HCT116 (cell line): ENCODE results near the gene INF2. TPM values are rescaled to one million over a fixed set of nuclear protein-coding genes. Genes with fewer than 3 reads are reported as not detected.

Experiments used
- ATAC-seq: fragments of 200-7000 bp; cut with Tn5 transposase; 2 replicates; pipeline ENCODE4 v1.9.1; 2020; ENCODE audit warnings: mild to moderate bottlenecking, moderate library complexity
- BruUV-seq: library from RNA; stranded (reverse); fragments of 400-500 nt; replicated peaks from 2 replicates; lab custom pipeline; 2021; lab: Mats Ljungman, UMichigan
- CTCF ChIA-PET: fragments of 300-600 bp; sonication (Branson Sonifier 250); formaldehyde crosslinking; loops from one replicate; lab custom pipeline; 2021; ENCODE audit warnings: antibody characterized with exemption; lab: Charles Lee
- POLR2A ChIA-PET: fragments of 300-600, 350-600 bp; sonication (Branson Sonifier 250); formaldehyde crosslinking; loops from one replicate; lab custom pipeline; 2021; ENCODE audit warnings: antibody characterized with exemption; lab: Charles Lee
- RAD21 ChIA-PET, 2 experiments: fragments of 300-600 bp; sonication (Branson Sonifier 250); formaldehyde crosslinking; loops; one replicate each; lab custom pipeline; 2023; ENCODE audit warnings: low total read pairs in 2 of 2; ENCODE audit not compliant: uncharacterized antibody in 2 of 2, unreplicated experiment in 2 of 2, low non-redundant PET in 1 of 2; lab: Charles Lee
- DNase-seq: peaks from one replicate; pipeline ENCODE4 v3.0.0-alpha.2; 2010; ENCODE audit warnings: low read depth, low spot score
- H2AFZ ChIP-seq: fragments of 200-600 bp; shearing (Covaris generic), sonication (generic); 2 replicates; pipeline ENCODE4 v1.6.1; 2017; ENCODE audit warnings: low read depth, mixed run types, mixed read lengths, antibody characterized with exemption, low read length; ENCODE audit not compliant: poor library complexity, severe bottlenecking
- H3K27ac ChIP-seq: 2 replicates; pipeline ENCODE4 v1.5.1; 2012; ENCODE audit warnings: low read depth, low read length
- H3K27me3 ChIP-seq: fragments of 200-600 bp; sonication (generic); 2 replicates; pipeline ENCODE4 v1.6.1; 2016; ENCODE audit warnings: mixed run types, low read length, mixed read lengths; ENCODE audit not compliant: insufficient read depth
- H3K36me3 ChIP-seq, 2 experiments: fragments of 200-500 bp in 1 of 2; fragments of 200-600 bp in 1 of 2; sonication (Bioruptor generic) in 1 of 2; sonication (generic) in 1 of 2; 2 replicates each; pipeline versions ENCODE4 v1.5.1 to v1.6.1; 2014 to 2016; ENCODE audit warnings: low read length in 2 of 2, inconsistent platforms in 1 of 2, mixed read lengths in 1 of 2, mixed run types in 1 of 2; ENCODE audit not compliant: insufficient read depth in 2 of 2, control insufficient read depth in 1 of 2
- H3K4me1 ChIP-seq, 2 experiments: fragments of 200-600 bp in 1 of 2; sonication (generic) in 1 of 2; 2 replicates each; pipeline versions ENCODE4 v1.5.1 to v1.6.1; 2012 to 2017; ENCODE audit warnings: low read length in 2 of 2, inconsistent platforms in 1 of 2, mild to moderate bottlenecking in 1 of 2, mixed read lengths in 1 of 2, mixed run types in 1 of 2, moderate library complexity in 1 of 2; ENCODE audit not compliant: insufficient read depth in 2 of 2, control insufficient read depth in 1 of 2
- H3K4me2 ChIP-seq: fragments of 200-600 bp; sonication (generic); 2 replicates; pipeline ENCODE4 v1.6.1; 2017; ENCODE audit warnings: mixed run types, low read length, mixed read lengths
- H3K4me3 ChIP-seq, 2 experiments: fragments of 200-600 bp in 1 of 2; sonication (generic) in 1 of 2; replicated peaks in 1 of 2; 2 replicates each; pipeline ENCODE4 v1.5.1; 2011 to 2016; ENCODE audit warnings: low read length in 2 of 2, control low read depth in 1 of 2, low read depth in 1 of 2, mild to moderate bottlenecking in 1 of 2, mixed read lengths in 1 of 2, mixed run types in 1 of 2
- H3K79me2 ChIP-seq: fragments of 200-600 bp; sonication (generic); 2 replicates; pipeline ENCODE4 v1.6.1; 2017; ENCODE audit warnings: mild to moderate bottlenecking, mixed run types, low read length, moderate library complexity, mixed read lengths; ENCODE audit not compliant: insufficient read depth
- H3K9ac ChIP-seq: fragments of 200-600 bp; sonication (generic); 2 replicates; pipeline ENCODE4 v1.6.1; 2016; ENCODE audit warnings: low read length, mixed read lengths
- H3K9me2 ChIP-seq: fragments of 200-600 bp; sonication (generic), shearing (Covaris generic); 2 replicates; pipeline ENCODE4 v1.6.1; 2017; ENCODE audit warnings: mixed run types, mild to moderate bottlenecking, moderate library complexity; ENCODE audit not compliant: insufficient read depth
- H3K9me3 ChIP-seq, 2 experiments: fragments of 200-500 bp in 1 of 2; fragments of 200-600 bp in 1 of 2; sonication (Bioruptor generic) in 1 of 2; sonication (generic) in 1 of 2; 2 replicates each; pipeline ENCODE4 v1.6.1; 2014 to 2017; ENCODE audit warnings: low read length in 2 of 2, mixed read lengths in 2 of 2, inconsistent platforms in 1 of 2, low read depth in 1 of 2, mild to moderate bottlenecking in 1 of 2, mixed run types in 1 of 2, moderate library complexity in 1 of 2; ENCODE audit not compliant: control insufficient read depth in 1 of 2, insufficient read depth in 1 of 2
- H4K20me1 ChIP-seq: fragments of 200-600 bp; sonication (generic), shearing (Covaris generic); 2 replicates; pipeline ENCODE4 v1.6.1; 2017; ENCODE audit warnings: mixed run types, mild to moderate bottlenecking, moderate library complexity; ENCODE audit not compliant: insufficient read depth
- EGR1 ChIP-seq: IDR thresholded peaks from 2 replicates; pipeline ENCODE4 v1.6.1; 2012; ENCODE audit warnings: low read depth
- ELF1 ChIP-seq: IDR thresholded peaks from 2 replicates; pipeline ENCODE4 v1.6.1; 2012; ENCODE audit warnings: low read depth, borderline replicate concordance
- EZH2 ChIP-seq: fragments of 200-600 bp; sonication (generic); IDR thresholded peaks from 2 replicates; pipeline ENCODE4 v1.6.1; 2017; ENCODE audit warnings: antibody characterized with exemption, mixed run types
- MAX ChIP-seq: IDR thresholded peaks from 2 replicates; pipeline ENCODE4 v1.6.1; 2012
- POLR2A ChIP-seq: IDR thresholded peaks from 2 replicates; pipeline ENCODE4 v1.7.0; 2011; ENCODE audit warnings: borderline replicate concordance; ENCODE audit not compliant: insufficient read depth, insufficient read length; ENCODE audit errors: extremely low read depth
- intact Hi-C: fragments of 100-400 bp; cut with micrococcal nuclease; formaldehyde crosslinking; loops from 2 replicates; pipeline ENCODE4 v1.10.0; 2022
- total RNA-seq: library from RNA; stranded (reverse); gene quantifications from one replicate; pipeline ENCODE4 v1.2.1, GENCODE V29; 2021; ENCODE audit not compliant: unreplicated experiment

Gene INF2
- total RNA-seq, 1 experiment from 2014 or later: 95.8 TPM

- no peaks in the 10 kb centered on the region for H3K9me3 ChIP-seq
- H3K79me2 ChIP-seq: no peaks in the 10 kb centered on the region
- TF ChIP-seq ELF1: no peak
- intact Hi-C loops: no loop called here
- BruUV-seq: no TSS peak
- H3K36me3 ChIP-seq: peaks cover 0 to 22% of the 10 kb centered on the region in 2 experiments; a peak in 3 of 4 replicates
- no peak overlapping the region for H3K4me3 ChIP-seq
- DNase-seq (no peak), ATAC-seq (no peak)
- H4K20me1 ChIP-seq: no peaks in the 10 kb centered on the region
- no peak overlapping the region for H3K27ac ChIP-seq
- ChIA-PET RAD21 (no interaction called here), POLR2A (no interaction called here), CTCF (no interaction called here)
- H3K9me2 ChIP-seq: no peaks in the 10 kb centered on the region
- H3K4me2 ChIP-seq: no peak overlapping the region
- no peaks in the 10 kb centered on the region for H3K27me3 ChIP-seq
- peaks cover under 1 to 3% of the 10 kb centered on the region in 2 experiments; a peak in 2 of 4 replicates for H3K4me1 ChIP-seq
- no peak overlapping the region for H3K9ac ChIP-seq
- H2AFZ ChIP-seq: no peak overlapping the region
Observed at GRCh38 chr14:104718147-104718546, 28.7 kb downstream of the INF2 start.

- no peak for ATAC-seq
- H3K79me2 ChIP-seq: no peaks in the 10 kb centered on the region
- no peaks in the 10 kb centered on the region for H3K9me3 ChIP-seq
- no peak overlapping the region; the same call in 1 of the 2 replicates for H3K27ac ChIP-seq
- POLR2A ChIA-PET: no interaction called here
- no peak for TF ChIP-seq EZH2
- TF ChIP-seq POLR2A: no peak
- TF ChIP-seq EGR1: no peak
- TF ChIP-seq MAX: no peak
- TF ChIP-seq, all 23 proteins: peak for 0
- H4K20me1 ChIP-seq: no peaks in the 10 kb centered on the region
- peaks cover 6 to 10% of the 10 kb centered on the region in 2 experiments; a peak in 3 of 4 replicates for H3K4me1 ChIP-seq
- intact Hi-C loops: no loop called here
- no peak overlapping the region for H3K9ac ChIP-seq
- BruUV-seq: no TSS peak
- no peak overlapping the region for H3K4me3 ChIP-seq
- DNase-seq: no peak
- no peaks in the 10 kb centered on the region for H3K9me2 ChIP-seq
- RAD21 ChIA-PET: no interaction called here
- peaks cover 0 to 22% of the 10 kb centered on the region in 2 experiments; a peak in 3 of 4 replicates for H3K36me3 ChIP-seq
- H3K4me2 ChIP-seq: no peak overlapping the region
- CTCF ChIA-PET: no interaction called here
- no peaks in the 10 kb centered on the region for H3K27me3 ChIP-seq
- H2AFZ ChIP-seq: no peak overlapping the region
Observed at GRCh38 chr14:104718871-104719270, 29.5 kb downstream of the INF2 start.
